Mesenchymal stem cell (in vitro differentiated cells and primary cell): Measurements from ENCODE around the gene PTGIR. TPM values are rescaled to one million over a fixed set of nuclear protein-coding genes. Genes with fewer than 3 reads are reported as not detected.
A peak's percentile ranks its signal among the peaks of the same experiment; 100 is the strongest.

ENCODE experiments used
- DNase-seq: peaks from one replicate; pipeline ENCODE4 v3.0.0-alpha.2; 2013
- H2AFZ ChIP-seq: one replicate; pipeline ENCODE4 v1.6.1; 2013; ENCODE audit warnings: low read depth, mild to moderate bottlenecking, control low read depth, inconsistent platforms, low read length, moderate library complexity
- H2AK5ac ChIP-seq: 2 replicates; pipeline ENCODE4 v1.6.1; 2013; ENCODE audit warnings: low read length, moderate library complexity, mild to moderate bottlenecking, inconsistent platforms; ENCODE audit not compliant: severe bottlenecking
- H2BK120ac ChIP-seq: one replicate; pipeline ENCODE4 v1.6.1; 2013; ENCODE audit warnings: low read depth, mild to moderate bottlenecking, inconsistent platforms, low read length, moderate library complexity
- H2BK12ac ChIP-seq, 2 experiments: one replicate each; pipeline ENCODE4 v1.6.1; 2013; ENCODE audit warnings: inconsistent platforms in 2 of 2, low read length in 2 of 2, mild to moderate bottlenecking in 2 of 2, moderate library complexity in 2 of 2, control low read depth in 1 of 2
- H2BK15ac ChIP-seq: one replicate; pipeline ENCODE4 v1.6.1; 2013; ENCODE audit warnings: mild to moderate bottlenecking, low read depth, inconsistent platforms; ENCODE audit not compliant: poor library complexity, severe bottlenecking
- H2BK5ac ChIP-seq: 2 replicates; pipeline ENCODE4 v1.6.1; 2013; ENCODE audit warnings: low read depth, mild to moderate bottlenecking, low read length, control low read depth, inconsistent platforms; ENCODE audit not compliant: poor library complexity, severe bottlenecking
- H3K14ac ChIP-seq, 2 experiments: one replicate each; pipeline ENCODE4 v1.6.1; 2013; ENCODE audit warnings: inconsistent platforms in 2 of 2, low read length in 2 of 2, control low read depth in 1 of 2, mild to moderate bottlenecking in 1 of 2, moderate library complexity in 1 of 2
- H3K18ac ChIP-seq, 2 experiments: one replicate each; pipeline ENCODE4 v1.6.1; 2013; ENCODE audit warnings: inconsistent platforms in 2 of 2, low read length in 2 of 2, control low read depth in 1 of 2, low read depth in 1 of 2, mild to moderate bottlenecking in 1 of 2
- H3K23ac ChIP-seq, 2 experiments: one replicate each; pipeline ENCODE4 v1.6.1; 2013; ENCODE audit warnings: inconsistent platforms in 2 of 2, low read length in 2 of 2, mild to moderate bottlenecking in 2 of 2, moderate library complexity in 2 of 2, control low read depth in 1 of 2
- H3K27ac ChIP-seq: 2 replicates; pipeline ENCODE4 v1.5.1; 2013; ENCODE audit warnings: mild to moderate bottlenecking, moderate library complexity, low read length, control low read depth, inconsistent platforms; ENCODE audit not compliant: poor library complexity, severe bottlenecking
- H3K27me3 ChIP-seq, 2 experiments: 2 replicates each; pipeline versions ENCODE4 v1.6.1 to v1.7.0; 2013; ENCODE audit warnings: low read length in 2 of 2, mild to moderate bottlenecking in 2 of 2, moderate library complexity in 2 of 2, control low read depth in 1 of 2, inconsistent platforms in 1 of 2; ENCODE audit not compliant: control insufficient read depth in 1 of 2, insufficient read depth in 1 of 2
- H3K36me3 ChIP-seq, 2 experiments: 2 replicates each; pipeline versions ENCODE4 v1.6.1 to v1.7.0; 2013; ENCODE audit warnings: low read length in 2 of 2, control low read depth in 1 of 2, inconsistent platforms in 1 of 2, low read depth in 1 of 2, mild to moderate bottlenecking in 1 of 2; ENCODE audit not compliant: insufficient read depth in 2 of 2, control insufficient read depth in 1 of 2
- H3K4ac ChIP-seq, 2 experiments: one replicate each; pipeline ENCODE4 v1.6.1; 2013; ENCODE audit warnings: inconsistent platforms in 2 of 2, low read length in 2 of 2, mild to moderate bottlenecking in 2 of 2, moderate library complexity in 2 of 2, control low read depth in 1 of 2, low read depth in 1 of 2
- H3K4me1 ChIP-seq: 2 replicates; pipeline ENCODE4 v1.6.1; 2013; ENCODE audit warnings: low read depth, low read length, control low read depth; ENCODE audit not compliant: control insufficient read depth, insufficient read depth
- H3K4me2 ChIP-seq: 2 replicates; pipeline ENCODE4 v1.6.1; 2013; ENCODE audit warnings: low read length, mild to moderate bottlenecking, inconsistent platforms; ENCODE audit not compliant: poor library complexity, severe bottlenecking
- H3K4me3 ChIP-seq, 2 experiments: 2 replicates each; pipeline versions ENCODE4 v1.5.1 to v1.7.0; 2013; ENCODE audit warnings: low read length in 2 of 2, mild to moderate bottlenecking in 2 of 2, control low read depth in 1 of 2, low read depth in 1 of 2; ENCODE audit not compliant: insufficient read depth in 1 of 2
- H3K79me1 ChIP-seq: replicated peaks from 2 replicates; pipeline ENCODE4 v1.6.1; 2013; ENCODE audit warnings: mild to moderate bottlenecking, control low read depth, low read length, inconsistent platforms; ENCODE audit not compliant: poor library complexity, severe bottlenecking
- H3K9ac ChIP-seq: 2 replicates; pipeline ENCODE4 v1.7.0; 2013; ENCODE audit warnings: mild to moderate bottlenecking, low read length, moderate library complexity
- H3K9me3 ChIP-seq: 2 replicates; pipeline ENCODE4 v1.7.0; 2013; ENCODE audit warnings: mild to moderate bottlenecking, low read length; ENCODE audit not compliant: control insufficient read depth
- H4K8ac ChIP-seq: one replicate; pipeline ENCODE4 v1.6.1; 2013; ENCODE audit warnings: inconsistent platforms, mild to moderate bottlenecking, low read length, moderate library complexity
- H4K91ac ChIP-seq: one replicate; pipeline ENCODE4 v1.6.1; 2013; ENCODE audit warnings: mild to moderate bottlenecking, low read length, inconsistent platforms
- WGBS: methylation state at CpG from one replicate; pipeline ENCODE4 v1.1.7; 2013; ENCODE audit warnings: mixed read lengths; 5-methylcytosine and 5-hydroxymethylcytosine counted together
- polyA plus RNA-seq, 2 experiments: library from polyadenylated mRNA; stranded (reverse); fragments of 200-250 nt; gene quantifications; one replicate each; pipeline ENCODE4 v1.2.3, GENCODE V29; 2013

Gene PTGIR, protein sequence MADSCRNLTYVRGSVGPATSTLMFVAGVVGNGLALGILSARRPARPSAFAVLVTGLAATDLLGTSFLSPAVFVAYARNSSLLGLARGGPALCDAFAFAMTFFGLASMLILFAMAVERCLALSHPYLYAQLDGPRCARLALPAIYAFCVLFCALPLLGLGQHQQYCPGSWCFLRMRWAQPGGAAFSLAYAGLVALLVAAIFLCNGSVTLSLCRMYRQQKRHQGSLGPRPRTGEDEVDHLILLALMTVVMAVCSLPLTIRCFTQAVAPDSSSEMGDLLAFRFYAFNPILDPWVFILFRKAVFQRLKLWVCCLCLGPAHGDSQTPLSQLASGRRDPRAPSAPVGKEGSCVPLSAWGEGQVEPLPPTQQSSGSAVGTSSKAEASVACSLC
- polyA plus RNA-seq (2013, experiment 1 of 2), result 20.7 TPM
- polyA plus RNA-seq (2013, experiment 2 of 2), result 19.9 TPM

- H3K36me3 ChIP-seq, result peaks cover 0 to 5% of the 10 kb centered on the region in 2 experiments
- peak within 1 kb of the TSS in 1 of 2 experiments; percentile 91 for H3K14ac ChIP-seq
- H3K27me3 ChIP-seq, result peaks cover 0 to 19% of the 10 kb centered on the region in 2 experiments
- peak within 1 kb of the TSS; percentile 89 to 96 for H3K4ac ChIP-seq
- H2BK12ac ChIP-seq, result peak within 1 kb of the TSS; percentile 84 to 100
- H3K4me1 ChIP-seq, result peaks cover 10% of the 10 kb centered on the region
- H4K91ac ChIP-seq, result peak within 1 kb of the TSS; percentile 86
- no peak within 1 kb of the TSS for H3K4me2 ChIP-seq
- H2AK5ac ChIP-seq, result no peak within 1 kb of the TSS
- peak within 1 kb of the TSS; percentile 83 for H3K9ac ChIP-seq
- no peaks in the 10 kb centered on the region for H3K79me1 ChIP-seq
- H2BK15ac ChIP-seq, result peak within 1 kb of the TSS; percentile 90
- peak; percentile 96 for DNase-seq
- peak within 1 kb of the TSS; percentile 93 for H2BK120ac ChIP-seq
- peak within 1 kb of the TSS in 1 of 2 experiments; percentile 25 for H3K23ac ChIP-seq
- peak within 1 kb of the TSS; percentile 79 to 98 for H3K18ac ChIP-seq
- H2BK5ac ChIP-seq, result no peak within 1 kb of the TSS
- no peaks in the 10 kb centered on the region for H3K9me3 ChIP-seq
- H4K8ac ChIP-seq, result peak within 1 kb of the TSS; percentile 74
- H2AFZ ChIP-seq, result no peak within 1 kb of the TSS
- WGBS, result 11% methylated on average over 13 of the region's 13 CpGs
- H3K27ac ChIP-seq, result no peak within 1 kb of the TSS
- H3K4me3 ChIP-seq, result peak within 1 kb of the TSS in 1 of 2 experiments; percentile 78
Observed at GRCh38 chr19:46624958-46625661, at the start of gene PTGIR. TSS of gene PTGIR (minus strand) at chr19:46625089. CDS start at chr19:46624225, 864 bp downstream.

GRCh38 chr19:46670813-46671212 lies 45.9 kb upstream of the PTGIR start:
- no peak overlapping the region for H3K14ac ChIP-seq
- H3K4me2 ChIP-seq, result no peak overlapping the region
- no peak overlapping the region for H2AFZ ChIP-seq
- DNase-seq, result peak; percentile 46
- no peak overlapping the region for H4K8ac ChIP-seq
- H3K23ac ChIP-seq, result no peak overlapping the region
- no peaks in the 10 kb centered on the region for H3K9me3 ChIP-seq
- peaks cover 27 to 29% of the 10 kb centered on the region in 2 experiments for H3K36me3 ChIP-seq
- H3K18ac ChIP-seq, result no peak overlapping the region
- H4K91ac ChIP-seq, result no peak overlapping the region
- no peak overlapping the region for H2BK12ac ChIP-seq
- H3K27ac ChIP-seq, result no peak overlapping the region
- H2BK120ac ChIP-seq, result no peak overlapping the region
- H3K4me1 ChIP-seq, result peaks cover 2% of the 10 kb centered on the region
- no peak overlapping the region for H3K4ac ChIP-seq
- H3K27me3 ChIP-seq, result no peaks in the 10 kb centered on the region
- no peak overlapping the region for H2BK15ac ChIP-seq
- no peak overlapping the region for H3K4me3 ChIP-seq
- no peak overlapping the region for H2BK5ac ChIP-seq
- no peak overlapping the region for H2AK5ac ChIP-seq
- H3K9ac ChIP-seq, result no peak overlapping the region
- H3K79me1 ChIP-seq, result peaks cover 2% of the 10 kb centered on the region

DNA sequence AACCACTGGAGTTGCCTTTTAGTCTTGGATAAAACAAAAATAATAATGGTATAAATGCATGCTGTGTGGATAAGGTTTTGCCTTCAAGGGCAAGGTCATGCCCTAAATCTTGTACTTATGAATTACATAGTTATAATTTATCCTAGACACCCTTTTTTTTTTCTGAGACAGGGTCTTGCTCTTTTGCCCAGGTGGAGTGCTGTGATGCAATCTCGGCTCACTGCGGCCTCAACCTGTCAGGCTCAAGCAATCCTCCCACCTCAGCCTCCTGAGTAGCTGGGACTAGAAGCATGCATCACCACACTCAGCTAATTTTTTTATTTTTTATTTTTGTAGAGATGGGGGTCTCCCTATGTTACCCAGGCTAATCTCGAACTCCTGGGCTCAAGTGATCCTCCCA lies 43.8 kb upstream of the PTGIR start:
- Histone ChIP-seq H3K18ac (no peak overlapping the region), H2BK120ac (no peak overlapping the region)

DNA sequence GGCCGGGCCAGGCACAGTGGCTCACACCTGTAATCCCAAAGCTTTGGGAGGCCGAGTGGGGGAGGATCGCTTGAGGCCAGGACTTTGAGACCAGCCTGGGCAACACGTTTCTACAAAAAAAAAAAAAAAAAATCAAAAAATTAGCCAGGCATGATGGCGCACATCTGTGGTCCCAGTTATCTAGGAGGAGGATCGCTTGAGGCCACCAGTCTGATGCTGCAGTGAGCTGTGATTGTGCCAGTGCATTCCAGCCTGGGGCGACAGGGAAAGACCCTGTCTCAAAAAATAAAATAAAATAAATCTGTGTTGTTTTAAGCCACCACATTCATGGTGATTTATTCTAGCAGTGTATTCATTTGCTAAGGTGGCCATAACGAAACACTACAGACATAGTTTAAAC lies 40.2 kb upstream of the PTGIR start:
- H3K9ac ChIP-seq, result no peak overlapping the region
- H3K14ac ChIP-seq, result no peak overlapping the region
- no peak overlapping the region for H2BK5ac ChIP-seq
- H2BK120ac ChIP-seq, result no peak overlapping the region
- no peak overlapping the region for H2AK5ac ChIP-seq
- no peak overlapping the region for H2BK12ac ChIP-seq
- H3K9me3 ChIP-seq, result no peaks in the 10 kb centered on the region
- no peak overlapping the region for H4K8ac ChIP-seq
- no peaks in the 10 kb centered on the region for H3K79me1 ChIP-seq
- no peak overlapping the region for H3K4me3 ChIP-seq
- H3K23ac ChIP-seq, result no peak overlapping the region
- DNase-seq, result no peak
- no peak overlapping the region for H3K4ac ChIP-seq
- H3K36me3 ChIP-seq, result no peaks in the 10 kb centered on the region
- H2BK15ac ChIP-seq, result no peak overlapping the region
- no peak overlapping the region for H2AFZ ChIP-seq
- no peak overlapping the region for H3K27ac ChIP-seq
- no peak overlapping the region for H3K4me2 ChIP-seq
- peaks cover 0 to 5% of the 10 kb centered on the region in 2 experiments for H3K27me3 ChIP-seq
- 87% methylated on average over 8 of the region's 8 CpGs for WGBS
- peaks cover 8% of the 10 kb centered on the region for H3K4me1 ChIP-seq
- no peak overlapping the region for H4K91ac ChIP-seq
- H3K18ac ChIP-seq, result no peak overlapping the region

More for the DNA sequence above, 43.8 kb upstream of the PTGIR start:
- Histone ChIP-seq H2BK15ac (no peak overlapping the region), H4K8ac (no peak overlapping the region), H2AFZ (no peak overlapping the region), H3K4ac (no peak overlapping the region), H3K9me3 (no peaks in the 10 kb centered on the region), H3K79me1 (no peaks in the 10 kb centered on the region), H3K4me1 (peaks cover 2% of the 10 kb centered on the region), H2AK5ac (no peak overlapping the region), H3K23ac (no peak overlapping the region), H3K9ac (no peak overlapping the region), H3K14ac (no peak overlapping the region), H3K4me3 (no peak overlapping the region), H2BK5ac (no peak overlapping the region), H3K36me3 (peaks cover 10 to 13% of the 10 kb centered on the region in 2 experiments), H3K27me3 (no peaks in the 10 kb centered on the region), H3K27ac (no peak overlapping the region), H3K4me2 (no peak overlapping the region), H4K91ac (no peak overlapping the region), H2BK12ac (no peak overlapping the region)
- DNase-seq, result no peak
- 97% methylated on average over 3 of the region's 3 CpGs for WGBS
